ENCODE measurements around the gene OR1A2. TPM values are rescaled to one million over a fixed set of nuclear protein-coding genes. Genes with fewer than 3 reads are reported as not detected.

Gene OR1A2
- total and polyA plus RNA-seq, 2 of the 13 experiments (the other 11 are each of a cell fraction or from before 2014, with no cell fraction given), result not detected

- TF ChIP-seq ZBTB43 (CRISPR knock-in tag; conservative IDR thresholded peaks at IDR 0.05), result no peak
- TF ChIP-seq FOSL1 (CRISPR knock-in tag; IDR thresholded peaks at IDR 0.05; ENCODE audit: borderline replicate concordance), result no peak
- TF ChIP-seq ZBTB8A (CRISPR knock-in tag; IDR thresholded peaks at IDR 0.05; ENCODE audit: borderline replicate concordance, low read depth), result no peak
- TF ChIP-seq TAF1 (CRISPR knock-in tag; IDR thresholded peaks at IDR 0.05), result no peak
- no peak for TF ChIP-seq ZNF737 (CRISPR knock-in tag; IDR thresholded peaks at IDR 0.05; ENCODE audit: borderline replicate concordance)
- TF ChIP-seq ETV6 (CRISPR knock-in tag; conservative IDR thresholded peaks at IDR 0.05), result no peak
- TF ChIP-seq ZFP90 (CRISPR knock-in tag; IDR thresholded peaks at IDR 0.05; ENCODE audit: borderline replicate concordance), result no peak
- no peak for TF ChIP-seq XBP1 (CRISPR knock-in tag; IDR thresholded peaks at IDR 0.05)
- TF ChIP-seq SRSF1 (optimal IDR thresholded peaks at IDR 0.05; ENCODE audit: low read depth, low read length), result no peak
- no peak for TF ChIP-seq MIER2 (CRISPR knock-in tag; IDR thresholded peaks at IDR 0.05)
- no peak for TF ChIP-seq ZKSCAN5 (CRISPR knock-in tag; IDR thresholded peaks at IDR 0.05)
Observed at GRCh38 chr17:3157218-3157617, 40.1 kb upstream of the OR1A2 start (continued).

- CTCF ChIA-PET (ENCODE audit: low intra/inter-chr PET ratio, low total read pairs), result no interaction called here
- BruUV-seq (replicated peaks), result no TSS peak
- POLR2A ChIA-PET, result no interaction called here
Observed at GRCh38 chr17:3167574-3167973, 29.7 kb upstream of the OR1A2 start.

More at GRCh38 chr17:3167574-3167973, 29.7 kb upstream of the OR1A2 start:
- Histone ChIP-seq H3K4me2 (ENCODE audit: low read depth, low read length) (no peak overlapping the region), H3K36me3 (replicated peaks in 1 of 2; ENCODE audit: control insufficient read depth in 1 of 2, insufficient read depth in 2 of 2, low read length in 2 of 2) (no peaks in the 10 kb centered on the region), H3K4me1 (ENCODE audit: insufficient read depth, low read length) (no peaks in the 10 kb centered on the region), H3K4me3 (replicated peaks in 1 of 3; ENCODE audit: insufficient read depth in 1 of 3, low read depth in 2 of 3, low read length in 3 of 3) (no peak overlapping the region), H3K27ac (ENCODE audit: extremely low read length, insufficient read depth, low read length) (no peak overlapping the region), H4K20me1 (ENCODE audit: insufficient read depth, low read length) (no peaks in the 10 kb centered on the region), H3K79me2 (ENCODE audit: insufficient read depth, low read length) (no peaks in the 10 kb centered on the region), H3K27me3 (ENCODE audit: control insufficient read depth in 1 of 2, insufficient read depth in 2 of 2, low read length in 2 of 2) (peaks cover 0 to 6% of the 10 kb centered on the region in 2 experiments; a peak in 1 of 5 replicates), H2AFZ (ENCODE audit: low read length) (no peak overlapping the region), H3K9me3 (ENCODE audit: low read length) (no peaks in the 10 kb centered on the region), H3K9ac (ENCODE audit: insufficient read depth, low read depth, low read length) (no peak overlapping the region)
- intact Hi-C loops (cut with micrococcal nuclease; ENCODE audit: unreplicated experiment), result no loop called here
- FAIRE-seq (no peak), DNase-seq (ENCODE audit: low spot score) (no peak), ATAC-seq (no peak)
- WGBS (ENCODE audit: low lambda C conversion rate), result 16% methylated on average over 5 of the region's 5 CpGs
- TF ChIP-seq E2F2 (CRISPR knock-in tag; IDR thresholded peaks at IDR 0.05; ENCODE audit: borderline replicate concordance) (no peak), ARID4A (CRISPR knock-in tag; IDR thresholded peaks at IDR 0.05; ENCODE audit: borderline replicate concordance) (no peak), ZC3H13 (CRISPR knock-in tag; IDR thresholded peaks at IDR 0.05) (no peak)
- in situ Hi-C loops (cut with HindIII; ENCODE audit: extremely low pct_ligation_motif_present, low pct_unique_long_range_greater_than_20kb), result no loop called here

All from HepG2 (cell line).